Esophagus muscularis mucosa (tissue), 4 donors: ENCODE data around the gene LAMA1. TPM values are rescaled to one million over a fixed set of nuclear protein-coding genes. Genes with fewer than 3 reads are reported as not detected.
"Not testable (repeated sequence)": the region's sequence is repeated elsewhere in the genome, so short reads cannot be mapped to it uniquely, and the experiment has no call there.

Source experiments
- DNase-seq: peaks from one replicate; pipeline ENCODE4 v3.0.0-alpha.2; 2017; ENCODE audit errors: extremely low spot score
- H3K27ac ChIP-seq, 4 donors: fragments of 200-600 bp; sonication (generic); replicated peaks in 1 of 4; 1 replicate in 3 of 4; 2 replicates in 1 of 4; pipeline ENCODE4 v1.5.1; 2016 to 2019; ENCODE audit warnings: mild to moderate bottlenecking in 1 of 4
- H3K27me3 ChIP-seq, 4 donors: fragments of 200-600 bp; sonication (generic); one replicate each; pipeline versions ENCODE4 v1.5.1 to v1.6.0; 2016 to 2019
- H3K36me3 ChIP-seq, 4 donors: fragments of 200-600 bp; sonication (generic); one replicate each; pipeline ENCODE4 v1.5.1; 2016 to 2019
- H3K4me1 ChIP-seq, 4 donors: fragments of 200-600 bp; sonication (generic); one replicate each; pipeline ENCODE4 v1.5.1; 2016 to 2019
- H3K4me3 ChIP-seq, 4 donors: fragments of 200-600 bp; sonication (generic); 1 replicate in 2 of 4; 2 replicates in 2 of 4; pipeline ENCODE4 v1.5.1; 2016 to 2019; ENCODE audit warnings: mild to moderate bottlenecking in 4 of 4, moderate library complexity in 1 of 4
- H3K9me3 ChIP-seq, 4 donors: fragments of 200-600 bp; sonication (generic); 1 replicate in 3 of 4; 2 replicates in 1 of 4; pipeline ENCODE4 v1.5.1; 2016 to 2019
- EP300 ChIP-seq: sonication (generic); formaldehyde crosslinking; IDR thresholded peaks from one replicate; pipeline ENCODE4 v1.6.1; 2017; ENCODE audit warnings: antibody characterized with exemption
- POLR2A ChIP-seq: fragments of 450-650 bp; IDR thresholded peaks from one replicate; pipeline ENCODE4 v1.6.1; 2017; ENCODE audit warnings: antibody characterized with exemption, moderate library complexity, mild to moderate bottlenecking, low read depth
- POLR2AphosphoS5 ChIP-seq, 2 donors: sonication (generic); formaldehyde crosslinking; IDR thresholded peaks; one replicate each; pipeline ENCODE4 v1.6.1; 2017; ENCODE audit warnings: antibody characterized with exemption in 2 of 2
- WGBS: methylation state at CpG from one replicate; pipeline ENCODE4 v1.1.5; 2018; 5-methylcytosine and 5-hydroxymethylcytosine counted together
- intact Hi-C: fragments of 100-400 bp; cut with DNase I; formaldehyde crosslinking; loops from one replicate; pipeline ENCODE4 v1.15.1; 2023
- total RNA-seq, 4 donors: library from RNA; depleted of rRNA; stranded (reverse); fragments of >200 nt; gene quantifications; one replicate each; pipeline versions ENCODE4 v1.1.0 to v1.2.1, GENCODE V29; 2016
- TF ChIP-seq, protein P1 (sequence below), 3 experiments: fragments of 200-600 bp in 2 of 3; fragments of 450-650 bp in 1 of 3; sonication (generic) in 2 of 3; IDR thresholded peaks; one replicate each; pipeline ENCODE4 v1.5.1; 2017 to 2019; ENCODE audit warnings: antibody characterized with exemption in 3 of 3, mild to moderate bottlenecking in 2 of 3, moderate library complexity in 1 of 3

LAMA1 gene
- total RNA-seq, 4 donors from 2014 or later = 0.17 to 0.69 (median 0.37) TPM

DNA sequence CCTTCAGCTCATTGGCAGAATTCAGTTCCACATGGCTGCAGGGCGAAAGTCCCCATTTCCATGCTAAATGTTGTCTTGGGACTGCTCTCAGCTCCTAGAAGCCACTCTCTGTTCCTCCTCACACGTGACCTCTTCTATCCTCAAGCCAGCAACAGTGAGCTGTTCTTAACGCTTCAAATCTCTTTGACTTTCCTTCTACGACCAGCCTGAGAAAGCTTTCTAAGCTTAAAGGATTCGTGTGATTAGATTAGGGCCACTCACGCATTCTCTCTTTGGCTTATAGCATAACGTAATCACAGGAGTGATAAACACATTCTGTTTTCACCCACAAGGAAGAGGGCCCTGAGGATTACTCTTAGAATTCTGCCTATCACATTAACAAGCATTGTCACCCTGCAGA is 29.8 kb upstream of the LAMA1 start:
- H3K4me3 ChIP-seq = no peak overlapping the region
- no peak for DNase-seq
- H3K27me3 ChIP-seq = no peaks in the 10 kb centered on the region
- no peaks in the 10 kb centered on the region for H3K4me1 ChIP-seq
- 85% methylated on average over 7 of the region's 7 CpGs for WGBS
- intact Hi-C loops = no loop called here
- TF ChIP-seq EP300 (no peak), POLR2A (no peak), POLR2AphosphoS5 (IDR thresholded peaks at IDR 0.05) (no peak)
- TF ChIP-seq, protein P1, sequence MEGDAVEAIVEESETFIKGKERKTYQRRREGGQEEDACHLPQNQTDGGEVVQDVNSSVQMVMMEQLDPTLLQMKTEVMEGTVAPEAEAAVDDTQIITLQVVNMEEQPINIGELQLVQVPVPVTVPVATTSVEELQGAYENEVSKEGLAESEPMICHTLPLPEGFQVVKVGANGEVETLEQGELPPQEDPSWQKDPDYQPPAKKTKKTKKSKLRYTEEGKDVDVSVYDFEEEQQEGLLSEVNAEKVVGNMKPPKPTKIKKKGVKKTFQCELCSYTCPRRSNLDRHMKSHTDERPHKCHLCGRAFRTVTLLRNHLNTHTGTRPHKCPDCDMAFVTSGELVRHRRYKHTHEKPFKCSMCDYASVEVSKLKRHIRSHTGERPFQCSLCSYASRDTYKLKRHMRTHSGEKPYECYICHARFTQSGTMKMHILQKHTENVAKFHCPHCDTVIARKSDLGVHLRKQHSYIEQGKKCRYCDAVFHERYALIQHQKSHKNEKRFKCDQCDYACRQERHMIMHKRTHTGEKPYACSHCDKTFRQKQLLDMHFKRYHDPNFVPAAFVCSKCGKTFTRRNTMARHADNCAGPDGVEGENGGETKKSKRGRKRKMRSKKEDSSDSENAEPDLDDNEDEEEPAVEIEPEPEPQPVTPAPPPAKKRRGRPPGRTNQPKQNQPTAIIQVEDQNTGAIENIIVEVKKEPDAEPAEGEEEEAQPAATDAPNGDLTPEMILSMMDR (IDR thresholded peaks at IDR 0.05) = no peak
- no peaks in the 10 kb centered on the region for H3K36me3 ChIP-seq
- no peaks in the 10 kb centered on the region for H3K9me3 ChIP-seq
- no peak overlapping the region for H3K27ac ChIP-seq

DNA sequence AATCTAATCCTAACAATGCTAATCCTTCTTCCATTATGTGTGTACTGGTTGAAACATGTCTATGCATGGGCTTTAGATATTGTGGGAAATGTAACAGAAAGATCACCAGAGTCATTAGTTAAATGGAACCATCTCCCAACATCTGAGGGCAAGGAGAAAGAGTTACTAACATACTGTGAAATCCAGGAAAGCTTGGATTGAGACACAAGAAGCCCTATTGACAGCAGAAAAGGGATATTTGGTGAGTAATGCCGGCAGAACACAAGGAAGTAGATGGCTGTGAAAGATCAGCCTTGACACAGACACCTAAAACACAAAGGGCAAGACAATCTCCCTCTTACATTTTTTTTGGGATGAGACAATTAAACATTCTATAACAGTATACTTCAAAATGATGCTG is 28.5 kb upstream of the LAMA1 start:
- H3K4me3 ChIP-seq = no peak overlapping the region
- H3K27ac ChIP-seq = no peak overlapping the region
- H3K36me3 ChIP-seq = no peaks in the 10 kb centered on the region
- intact Hi-C loops = no loop called here
- H3K27me3 ChIP-seq = no peaks in the 10 kb centered on the region
- no peak for DNase-seq
- TF ChIP-seq EP300 (no peak), POLR2AphosphoS5 (IDR thresholded peaks at IDR 0.05) (no peak), POLR2A (no peak)
- TF ChIP-seq, protein P1 (IDR thresholded peaks at IDR 0.05) = no peak
- 88% methylated on average over 1 of the region's 1 CpG for WGBS
- H3K9me3 ChIP-seq = no peaks in the 10 kb centered on the region
- no peaks in the 10 kb centered on the region for H3K4me1 ChIP-seq

DNA sequence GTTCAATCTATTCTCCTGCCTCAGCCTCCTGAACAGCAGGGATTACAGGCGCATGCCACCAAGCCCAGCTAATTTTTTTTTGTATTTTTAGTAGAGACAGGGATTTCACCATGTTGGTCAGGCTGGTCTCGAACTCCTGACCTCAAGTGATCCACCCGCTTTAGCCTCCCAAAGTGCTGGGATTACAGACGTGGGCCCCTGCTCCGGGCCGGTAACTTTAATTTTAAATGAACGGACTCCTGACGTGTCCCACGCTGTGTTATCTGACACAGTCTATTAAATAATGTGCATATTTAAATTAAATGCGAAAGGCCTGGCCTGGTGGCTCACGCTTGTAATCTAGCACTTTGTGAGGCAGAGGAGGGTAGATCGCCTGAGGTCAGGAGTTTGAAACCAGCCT is 27.3 kb upstream of the LAMA1 start:
- H3K4me1 ChIP-seq, intact Hi-C loops, H3K36me3 ChIP-seq, H3K4me3 ChIP-seq, H3K27ac ChIP-seq, H3K27me3 ChIP-seq, DNase-seq, H3K9me3 ChIP-seq: not testable (repeated sequence)
- WGBS = 92% methylated on average over 12 of the region's 12 CpGs

DNA sequence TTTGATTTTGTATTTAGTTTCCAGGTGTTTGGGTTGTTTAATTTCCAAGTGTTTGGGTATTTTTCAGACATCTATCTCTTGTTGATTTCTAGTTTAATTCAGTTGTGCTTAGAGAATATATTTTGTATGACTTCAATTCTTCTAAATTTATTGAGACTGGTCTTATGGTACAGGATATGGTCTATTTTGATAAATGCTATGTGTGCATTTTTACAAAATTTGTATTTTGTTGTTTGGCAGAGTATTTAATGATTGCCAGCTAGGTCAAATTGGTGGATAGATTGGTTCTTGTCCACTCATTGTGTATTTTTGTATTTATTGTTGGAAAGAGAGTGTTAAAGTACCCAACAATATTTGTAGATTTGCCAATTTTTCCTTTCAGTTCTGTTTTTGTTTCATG is 23.7 kb upstream of the LAMA1 start:
- intact Hi-C loops = no loop called here

DNA sequence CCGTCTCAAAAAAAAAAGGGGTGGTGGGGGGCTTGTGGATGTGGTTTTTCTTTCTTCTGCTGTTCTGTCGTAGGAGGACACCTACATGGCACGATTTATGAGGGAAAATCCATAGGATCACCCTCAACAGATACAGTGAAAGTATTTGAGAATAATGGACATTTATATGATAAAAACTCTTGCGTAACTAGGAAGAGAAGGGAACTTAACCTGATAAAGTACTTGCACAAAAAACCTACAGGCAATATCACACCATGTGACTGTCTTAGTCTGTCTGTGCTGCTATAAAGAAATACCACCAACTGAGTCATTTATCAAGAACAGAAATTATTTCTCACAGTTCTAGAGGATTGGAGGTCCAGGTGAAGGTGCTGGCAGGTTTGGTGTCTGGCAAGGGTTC is 21.8 kb upstream of the LAMA1 start:
- 96% methylated on average over 4 of the region's 4 CpGs for WGBS

More for the DNA sequence above, 23.7 kb upstream of the LAMA1 start:
- Histone ChIP-seq H3K36me3 (no peaks in the 10 kb centered on the region), H3K27me3 (no peaks in the 10 kb centered on the region), H3K4me1 (no peaks in the 10 kb centered on the region), H3K4me3 (no peak overlapping the region), H3K27ac (no peak overlapping the region), H3K9me3 (no peaks in the 10 kb centered on the region)
- no peak for DNase-seq
- TF ChIP-seq, protein P1 (IDR thresholded peaks at IDR 0.05) = no peak
- TF ChIP-seq POLR2AphosphoS5 (IDR thresholded peaks at IDR 0.05) (no peak), POLR2A (no peak), EP300 (no peak)

More for the DNA sequence above, 21.8 kb upstream of the LAMA1 start:
- no peaks in the 10 kb centered on the region for H3K36me3 ChIP-seq
- H3K9me3 ChIP-seq = no peaks in the 10 kb centered on the region
- TF ChIP-seq, protein P1 (IDR thresholded peaks at IDR 0.05) = no peak
- TF ChIP-seq POLR2AphosphoS5 (IDR thresholded peaks at IDR 0.05) (no peak), POLR2A (no peak), EP300 (no peak)
- intact Hi-C loops = no loop called here
- H3K27me3 ChIP-seq = no peaks in the 10 kb centered on the region
- no peaks in the 10 kb centered on the region for H3K4me1 ChIP-seq
- DNase-seq = no peak
- no peak overlapping the region for H3K4me3 ChIP-seq
- no peak overlapping the region for H3K27ac ChIP-seq
